Measurements from ENCODE around the gene ZNF143. TPM values are rescaled to one million over a fixed set of nuclear protein-coding genes. Genes with fewer than 3 reads are reported as not detected.

ZNF143 gene
- polyA plus RNA-seq, 1 donor from 2014 or later = 18.9 TPM

DNA sequence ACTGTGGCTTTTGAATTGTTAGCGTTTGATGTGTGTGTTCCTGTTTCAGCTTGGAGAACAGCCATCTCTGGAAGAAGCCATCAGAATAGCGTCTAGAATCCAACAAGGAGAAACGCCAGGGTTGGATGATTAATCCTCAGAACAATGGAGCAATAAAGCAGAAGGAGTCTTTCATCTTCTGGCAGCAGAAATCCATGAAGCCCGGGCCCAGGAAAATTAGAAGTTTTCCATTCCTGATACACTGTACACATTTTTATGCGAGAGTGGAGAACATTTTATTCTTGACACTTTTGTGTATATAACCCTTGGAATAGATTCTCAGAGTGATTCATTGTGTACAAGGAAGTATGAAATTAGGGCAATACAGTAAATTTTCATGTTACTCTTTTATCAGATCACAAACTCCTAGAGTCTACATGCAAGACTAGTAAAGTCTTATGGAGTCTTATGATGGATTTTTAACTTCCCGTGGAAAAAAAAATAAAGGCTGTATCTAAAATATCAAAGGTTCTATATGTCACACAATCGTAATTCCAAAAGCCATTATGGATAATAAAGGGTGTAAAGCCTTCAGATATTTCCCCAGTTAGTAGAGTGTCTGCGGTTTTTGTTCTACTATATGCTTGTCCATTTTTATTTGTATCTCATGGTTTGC lies 66.8 kb downstream of the ZNF143 start:
- Histone ChIP-seq H3K4me2 (ENCODE audit: low read length) (no peak overlapping the region), H3F3A (ENCODE audit: insufficient read depth, low read length, poor library complexity, severe bottlenecking) (no peaks in the 10 kb centered on the region), H3K9me2 (ENCODE audit: insufficient read depth, low read length) (no peaks in the 10 kb centered on the region), H3K79me2 (replicated peaks; ENCODE audit: insufficient read depth, low read length) (no peaks in the 10 kb centered on the region), H3K27me3 (ENCODE audit: insufficient read depth, low read depth, low read length) (no peaks in the 10 kb centered on the region), H2AFZ (ENCODE audit: low read depth, low read length) (no peak overlapping the region), H3K36me3 (ENCODE audit: insufficient read depth, low read length) (no peaks in the 10 kb centered on the region), H3K9ac (ENCODE audit: low read length) (no peak overlapping the region), H3K9me3 (ENCODE audit: low read length) (no peaks in the 10 kb centered on the region), H3K27ac (ENCODE audit: low read length) (no peak overlapping the region), H3K4me3 (ENCODE audit: low read length) (no peak overlapping the region), H4K20me1 (ENCODE audit: insufficient read depth) (no peaks in the 10 kb centered on the region)
- TF ChIP-seq EZH2 (IDR thresholded peaks at IDR 0.05; ENCODE audit: borderline replicate concordance, insufficient read depth, low read length, poor library complexity, severe bottlenecking) (no peak), POLR2AphosphoS5 (IDR thresholded peaks at IDR 0.05) (no peak), CTCF (IDR thresholded peaks at IDR 0.05; ENCODE audit: poor library complexity, severe bottlenecking) (no peak), RAD21 (conservative IDR thresholded peaks at IDR 0.05) (no peak), TAF1 (IDR thresholded peaks at IDR 0.05; ENCODE audit: low read depth) (no peak), EP300 (conservative IDR thresholded peaks at IDR 0.05; ENCODE audit: poor library complexity, severe bottlenecking) (no peak), REST (IDR thresholded peaks at IDR 0.05; ENCODE audit: borderline replicate concordance) (no peak), MXI1 (conservative IDR thresholded peaks at IDR 0.05; ENCODE audit: poor library complexity, severe bottlenecking) (no peak), SMC3 (conservative IDR thresholded peaks at IDR 0.05; ENCODE audit: poor library complexity) (no peak)

- Histone ChIP-seq H2AFZ (ENCODE audit: low read depth, low read length) (no peak overlapping the region), H3K9ac (ENCODE audit: low read length) (no peak overlapping the region), H3K27ac (ENCODE audit: low read length) (no peak overlapping the region), H3K4me2 (ENCODE audit: low read length) (no peak overlapping the region), H4K20me1 (ENCODE audit: insufficient read depth) (no peaks in the 10 kb centered on the region), H3K4me3 (ENCODE audit: low read length) (no peak overlapping the region), H3K9me3 (ENCODE audit: low read length) (no peaks in the 10 kb centered on the region), H3F3A (ENCODE audit: insufficient read depth, low read length, poor library complexity, severe bottlenecking) (no peaks in the 10 kb centered on the region), H3K9me2 (ENCODE audit: insufficient read depth, low read length) (no peaks in the 10 kb centered on the region), H3K36me3 (ENCODE audit: insufficient read depth, low read length) (no peaks in the 10 kb centered on the region), H3K79me2 (replicated peaks; ENCODE audit: insufficient read depth, low read length) (no peaks in the 10 kb centered on the region), H3K27me3 (ENCODE audit: insufficient read depth, low read depth, low read length) (no peaks in the 10 kb centered on the region)
- no peak for TF ChIP-seq RAD21 (conservative IDR thresholded peaks at IDR 0.05)
- no peak for TF ChIP-seq TAF1 (IDR thresholded peaks at IDR 0.05; ENCODE audit: low read depth)
- no peak for TF ChIP-seq POLR2AphosphoS5 (IDR thresholded peaks at IDR 0.05)
- TF ChIP-seq SMC3 (conservative IDR thresholded peaks at IDR 0.05; ENCODE audit: poor library complexity) = no peak
- TF ChIP-seq MXI1 (conservative IDR thresholded peaks at IDR 0.05; ENCODE audit: poor library complexity, severe bottlenecking) = no peak
- TF ChIP-seq CTCF (IDR thresholded peaks at IDR 0.05; ENCODE audit: poor library complexity, severe bottlenecking) = no peak
- TF ChIP-seq EZH2 (IDR thresholded peaks at IDR 0.05; ENCODE audit: borderline replicate concordance, insufficient read depth, low read length, poor library complexity, severe bottlenecking) = no peak
- no peak for TF ChIP-seq REST (IDR thresholded peaks at IDR 0.05; ENCODE audit: borderline replicate concordance)
- no peak for TF ChIP-seq EP300 (conservative IDR thresholded peaks at IDR 0.05; ENCODE audit: poor library complexity, severe bottlenecking)
These were observed 67.3 kb downstream of the ZNF143 start for GRCh38 chr11:9528136-9528501.

All from neural cell (in vitro differentiated cells).